Measurements from ENCODE around the gene MARCHF3. TPM values are rescaled to one million over a fixed set of nuclear protein-coding genes. Genes with fewer than 3 reads are reported as not detected.

Gene MARCHF3
- total RNA-seq, 1 donor from 2014 or later: 5.7 TPM

DNA sequence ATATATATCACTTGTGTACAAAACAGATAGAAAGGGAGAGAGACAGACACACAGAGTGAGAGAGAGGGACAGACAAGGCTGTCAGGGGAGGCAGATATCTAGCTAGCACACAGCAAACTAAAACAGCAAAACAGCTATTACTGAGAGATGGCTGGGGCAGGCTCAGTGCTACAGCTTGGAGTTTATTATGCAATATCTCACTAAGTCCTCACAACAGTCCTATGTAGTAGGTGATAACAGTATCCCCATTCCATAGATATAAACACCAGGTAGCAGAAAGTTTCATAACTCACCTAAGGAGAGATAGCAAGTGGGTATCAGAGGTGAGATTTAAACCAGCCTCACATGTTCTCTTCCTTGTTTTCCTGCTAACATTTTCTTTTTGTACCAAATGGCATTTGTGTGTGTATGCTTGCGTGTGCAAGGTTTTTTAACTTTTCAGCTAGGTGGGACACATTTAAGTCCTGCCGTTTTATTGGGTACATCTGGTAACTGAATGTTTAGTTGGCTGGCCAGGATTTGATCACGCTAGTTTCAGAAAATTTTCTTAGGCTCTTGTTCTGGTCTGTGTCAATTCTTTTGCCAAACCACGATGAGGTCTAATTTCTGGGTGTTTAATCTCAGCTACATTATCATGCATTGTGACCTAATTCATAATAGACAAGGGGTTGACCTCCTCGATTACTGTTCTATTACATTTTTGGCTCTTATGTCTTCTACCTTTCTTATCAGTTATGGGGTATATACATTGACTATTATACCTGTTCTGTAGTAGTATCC lies 148.3 kb downstream of the MARCHF3 start:
- H3K27ac Mint-ChIP-seq (ENCODE audit: unreplicated experiment): no peak overlapping the region
- DNase-seq: no peak
- no peaks in the 10 kb centered on the region for H3K36me3 Mint-ChIP-seq (ENCODE audit: unreplicated experiment)
- peaks cover 3% of the 10 kb centered on the region for H3K4me1 Mint-ChIP-seq (ENCODE audit: low read depth, unreplicated experiment)
- H3K4me3 Mint-ChIP-seq (ENCODE audit: unreplicated experiment): no peak overlapping the region
- H3K27me3 Mint-ChIP-seq (ENCODE audit: unreplicated experiment): no peaks in the 10 kb centered on the region
- no peaks in the 10 kb centered on the region for H3K9me3 Mint-ChIP-seq (ENCODE audit: unreplicated experiment)
- TF ChIP-seq, protein P1, sequence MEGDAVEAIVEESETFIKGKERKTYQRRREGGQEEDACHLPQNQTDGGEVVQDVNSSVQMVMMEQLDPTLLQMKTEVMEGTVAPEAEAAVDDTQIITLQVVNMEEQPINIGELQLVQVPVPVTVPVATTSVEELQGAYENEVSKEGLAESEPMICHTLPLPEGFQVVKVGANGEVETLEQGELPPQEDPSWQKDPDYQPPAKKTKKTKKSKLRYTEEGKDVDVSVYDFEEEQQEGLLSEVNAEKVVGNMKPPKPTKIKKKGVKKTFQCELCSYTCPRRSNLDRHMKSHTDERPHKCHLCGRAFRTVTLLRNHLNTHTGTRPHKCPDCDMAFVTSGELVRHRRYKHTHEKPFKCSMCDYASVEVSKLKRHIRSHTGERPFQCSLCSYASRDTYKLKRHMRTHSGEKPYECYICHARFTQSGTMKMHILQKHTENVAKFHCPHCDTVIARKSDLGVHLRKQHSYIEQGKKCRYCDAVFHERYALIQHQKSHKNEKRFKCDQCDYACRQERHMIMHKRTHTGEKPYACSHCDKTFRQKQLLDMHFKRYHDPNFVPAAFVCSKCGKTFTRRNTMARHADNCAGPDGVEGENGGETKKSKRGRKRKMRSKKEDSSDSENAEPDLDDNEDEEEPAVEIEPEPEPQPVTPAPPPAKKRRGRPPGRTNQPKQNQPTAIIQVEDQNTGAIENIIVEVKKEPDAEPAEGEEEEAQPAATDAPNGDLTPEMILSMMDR (IDR thresholded peaks at IDR 0.05; ENCODE audit: partially characterized antibody, unreplicated experiment): no peak

DNA sequence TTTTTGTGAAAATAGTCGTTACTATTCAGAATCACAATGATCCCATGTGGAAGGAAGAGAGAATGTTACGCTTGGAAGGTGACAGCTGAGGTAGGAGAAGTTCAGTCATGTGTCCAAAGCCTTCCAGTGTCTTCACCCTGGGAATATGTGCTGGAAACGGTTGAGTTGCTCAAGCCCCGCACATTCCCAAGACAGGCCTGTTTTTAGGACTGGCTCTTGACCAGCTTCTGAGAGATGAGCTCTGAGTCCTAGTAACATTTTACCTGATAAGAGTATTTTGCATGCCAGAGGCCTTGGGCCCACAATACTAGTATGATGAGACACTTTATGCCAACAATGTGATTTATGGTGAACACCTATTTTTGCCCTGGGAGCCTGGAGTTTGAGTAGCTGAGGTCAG lies 151.7 kb downstream of the MARCHF3 start:
- H3K4me1 Mint-ChIP-seq (ENCODE audit: low read depth, unreplicated experiment): no peaks in the 10 kb centered on the region
- no peak overlapping the region for H3K4me3 Mint-ChIP-seq (ENCODE audit: unreplicated experiment)
- H3K27me3 Mint-ChIP-seq (ENCODE audit: unreplicated experiment): no peaks in the 10 kb centered on the region
- H3K36me3 Mint-ChIP-seq (ENCODE audit: unreplicated experiment): no peaks in the 10 kb centered on the region
- H3K9me3 Mint-ChIP-seq (ENCODE audit: unreplicated experiment): no peaks in the 10 kb centered on the region
- no peak overlapping the region for H3K27ac Mint-ChIP-seq (ENCODE audit: unreplicated experiment)
- TF ChIP-seq, protein P1 (IDR thresholded peaks at IDR 0.05; ENCODE audit: partially characterized antibody, unreplicated experiment): no peak
- no peak for DNase-seq

GRCh38 chr5:126878085-126878484 lies 152.3 kb downstream of the MARCHF3 start:
- Mint-ChIP-seq H3K27me3 (ENCODE audit: unreplicated experiment) (no peaks in the 10 kb centered on the region), H3K9me3 (ENCODE audit: unreplicated experiment) (no peaks in the 10 kb centered on the region), H3K36me3 (ENCODE audit: unreplicated experiment) (no peaks in the 10 kb centered on the region), H3K4me1 (ENCODE audit: low read depth, unreplicated experiment) (no peaks in the 10 kb centered on the region), H3K27ac (ENCODE audit: unreplicated experiment) (no peak overlapping the region), H3K4me3 (ENCODE audit: unreplicated experiment) (no peak overlapping the region)
- TF ChIP-seq, protein P1 (IDR thresholded peaks at IDR 0.05; ENCODE audit: partially characterized antibody, unreplicated experiment): no peak
- no peak for DNase-seq

DNA sequence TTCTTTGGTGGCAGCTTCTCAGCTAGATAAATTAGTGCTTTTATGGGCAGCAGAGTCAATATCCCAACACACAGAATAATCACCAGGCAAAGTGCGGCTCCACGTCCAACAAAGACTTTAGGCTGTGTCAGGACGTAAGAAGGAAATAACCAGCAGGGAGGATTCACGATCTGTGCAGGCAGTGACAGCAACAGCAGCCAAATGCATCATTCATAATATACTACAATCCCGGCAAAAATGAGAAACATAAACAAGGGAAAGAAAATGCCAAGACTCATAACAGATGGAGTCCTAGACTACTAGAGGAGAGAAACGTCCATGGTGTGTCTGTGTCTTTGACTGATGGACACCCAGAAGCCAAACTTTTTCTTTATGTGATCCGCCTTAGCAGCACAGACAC lies 152.8 kb downstream of the MARCHF3 start:
- TF ChIP-seq, protein P1 (IDR thresholded peaks at IDR 0.05; ENCODE audit: partially characterized antibody, unreplicated experiment): no peak
- Mint-ChIP-seq H3K9me3 (ENCODE audit: unreplicated experiment) (no peaks in the 10 kb centered on the region), H3K27ac (ENCODE audit: unreplicated experiment) (no peak overlapping the region), H3K4me3 (ENCODE audit: unreplicated experiment) (no peak overlapping the region), H3K36me3 (ENCODE audit: unreplicated experiment) (no peaks in the 10 kb centered on the region), H3K4me1 (ENCODE audit: low read depth, unreplicated experiment) (no peaks in the 10 kb centered on the region), H3K27me3 (ENCODE audit: unreplicated experiment) (no peaks in the 10 kb centered on the region)
- DNase-seq: no peak

DNA sequence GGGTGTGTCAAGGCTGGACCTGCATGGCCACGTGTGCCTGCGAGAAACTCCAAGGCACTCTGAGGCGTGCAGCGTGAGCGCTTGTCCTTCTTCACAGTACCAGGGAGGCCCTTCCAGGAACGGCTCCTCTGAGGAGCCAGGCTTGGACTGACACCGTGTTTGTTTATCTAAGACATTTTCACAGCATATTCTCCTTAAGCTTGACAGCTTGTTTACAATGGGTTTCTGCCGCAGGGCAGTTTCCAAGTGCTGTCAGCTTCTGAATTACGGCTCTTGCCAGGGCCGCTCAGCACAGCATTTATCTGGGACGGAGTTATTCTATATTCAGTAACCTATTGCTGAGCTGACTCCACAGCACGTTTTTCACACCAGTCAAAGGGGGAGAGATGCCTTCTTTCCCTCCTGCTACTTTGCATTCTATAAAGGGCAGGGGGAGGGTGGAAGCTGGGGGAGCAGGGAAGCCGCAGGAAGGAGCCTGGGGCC lies 155.0 kb downstream of the MARCHF3 start:
- H3K4me1 Mint-ChIP-seq (ENCODE audit: low read depth, unreplicated experiment): no peaks in the 10 kb centered on the region
- TF ChIP-seq, protein P1 (IDR thresholded peaks at IDR 0.05; ENCODE audit: partially characterized antibody, unreplicated experiment): no peak
- H3K9me3 Mint-ChIP-seq (ENCODE audit: unreplicated experiment): no peaks in the 10 kb centered on the region
- H3K36me3 Mint-ChIP-seq (ENCODE audit: unreplicated experiment): no peaks in the 10 kb centered on the region
- H3K27ac Mint-ChIP-seq (ENCODE audit: unreplicated experiment): no peak overlapping the region
- no peaks in the 10 kb centered on the region for H3K27me3 Mint-ChIP-seq (ENCODE audit: unreplicated experiment)
- no peak overlapping the region for H3K4me3 Mint-ChIP-seq (ENCODE audit: unreplicated experiment)
- DNase-seq: no peak

Measured in glutamatergic neuron (in vitro differentiated cells).